Measurements from ENCODE around the gene SMIM22. TPM values are rescaled to one million over a fixed set of nuclear protein-coding genes. Genes with fewer than 3 reads are reported as not detected.
A peak's percentile ranks its signal among the peaks of the same experiment; 100 is the strongest.

Gene SMIM22
- total RNA-seq, 2 donors from 2014 or later = not detected

DNA sequence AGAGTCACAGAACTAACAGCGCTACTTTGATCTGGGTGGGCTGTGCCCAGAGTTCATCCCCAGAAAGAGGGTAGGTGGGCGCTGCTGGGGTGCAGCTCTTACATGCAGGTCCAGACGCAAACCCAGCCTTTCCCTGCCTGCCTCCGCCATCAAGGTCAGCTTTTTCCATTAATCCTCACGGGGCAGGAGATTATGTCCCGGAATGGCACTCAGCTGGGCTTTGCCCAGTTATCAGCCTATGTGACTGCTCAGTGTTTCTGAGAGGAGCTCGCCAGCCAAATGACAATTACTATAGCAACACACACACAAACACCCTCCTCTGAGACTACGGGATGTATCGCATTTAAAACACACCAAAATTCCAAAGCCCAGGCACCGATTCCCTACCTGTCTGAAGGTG lies 31.8 kb downstream of the SMIM22 start:
- Mint-ChIP-seq H3K36me3 (no peaks in the 10 kb centered on the region), H3K27ac (no peak overlapping the region), H3K9me3 (no peaks in the 10 kb centered on the region)
- ATAC-seq = no peak
- no peak for DNase-seq (ENCODE audit: low spot score in 2 of 2)

DNA sequence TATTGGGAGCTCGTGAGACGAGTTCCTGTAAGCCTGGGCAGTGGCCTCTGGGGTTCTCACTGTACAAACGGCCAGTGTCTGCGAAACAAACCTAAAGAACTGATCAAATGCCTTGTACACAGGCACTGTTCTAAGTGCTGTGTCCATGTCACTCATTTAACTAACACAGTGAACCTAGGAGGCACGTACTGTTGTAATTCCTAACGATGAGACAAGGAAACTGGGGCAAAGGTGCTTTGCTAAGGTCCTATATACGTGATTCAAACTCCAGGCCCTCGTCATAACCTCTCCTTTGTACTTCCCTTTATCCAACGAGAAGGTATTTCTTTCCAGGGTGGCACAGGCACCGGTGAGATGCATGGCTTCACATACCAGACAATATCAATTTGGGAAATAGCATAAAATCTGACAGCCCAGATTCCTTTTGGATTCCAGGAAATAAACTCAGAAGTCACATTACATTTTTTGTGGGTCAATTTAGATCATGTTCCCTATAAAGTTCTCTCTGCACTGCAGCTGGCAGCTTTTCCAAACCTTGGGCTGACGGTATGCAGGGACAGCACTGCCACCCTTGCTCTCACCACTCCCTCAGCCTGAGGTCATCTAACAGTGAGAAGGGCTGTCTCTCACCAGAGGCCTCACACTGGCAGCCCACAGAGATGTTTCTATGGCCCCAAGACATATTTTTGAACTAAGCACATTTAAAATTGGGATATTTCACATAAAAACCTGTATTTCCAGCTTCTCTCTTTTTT lies 33.6 kb downstream of the SMIM22 start:
- ATAC-seq = no peak
- no peaks in the 10 kb centered on the region for H3K36me3 Mint-ChIP-seq
- no peaks in the 10 kb centered on the region for H3K9me3 Mint-ChIP-seq
- H3K27ac Mint-ChIP-seq = no peak overlapping the region
- no peak for DNase-seq (ENCODE audit: low spot score in 2 of 2)

DNA sequence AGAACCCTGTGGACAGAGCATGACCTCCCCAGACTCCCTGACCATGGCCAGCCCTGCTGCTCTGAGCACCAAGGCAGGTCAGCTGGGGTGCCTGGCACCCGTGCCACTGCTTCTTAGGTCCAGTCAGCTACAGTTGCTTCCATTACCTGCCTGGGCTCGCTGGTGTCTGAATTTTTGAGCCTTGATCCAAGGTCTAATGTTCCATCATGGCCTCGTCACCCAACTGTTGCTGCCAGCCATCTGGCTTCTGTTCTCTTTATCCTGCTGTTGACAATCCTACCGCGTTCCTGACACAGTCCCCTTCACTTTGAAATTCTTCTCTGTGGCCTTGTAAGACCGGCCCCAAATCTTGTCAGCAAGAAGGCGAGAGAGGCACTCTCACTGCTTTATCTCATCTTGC lies 35.2 kb downstream of the SMIM22 start:
- H3K9me3 Mint-ChIP-seq = no peaks in the 10 kb centered on the region
- ATAC-seq (no peak), DNase-seq (ENCODE audit: low spot score in 2 of 2) (no peak)
- H3K36me3 Mint-ChIP-seq = no peaks in the 10 kb centered on the region
- no peak overlapping the region for H3K27ac Mint-ChIP-seq

DNA sequence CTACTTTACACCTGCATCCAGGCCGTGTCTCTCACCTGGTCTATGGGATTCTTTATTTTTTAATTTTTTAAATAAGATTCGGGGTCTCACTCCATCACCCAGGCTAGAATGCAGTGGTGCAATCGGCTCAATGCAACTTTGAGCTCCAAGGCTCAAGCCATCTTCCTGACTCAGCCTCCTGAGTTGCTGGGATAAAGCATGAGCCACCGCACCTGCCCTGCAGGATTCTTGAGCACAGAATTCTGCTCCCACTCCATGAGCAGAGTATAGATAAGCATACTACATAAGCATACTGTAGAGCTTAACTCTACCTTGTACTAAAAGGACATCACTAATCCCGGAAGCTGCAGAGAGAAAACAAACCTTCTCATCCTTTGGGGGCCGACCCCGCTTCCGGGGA lies 36.4 kb downstream of the SMIM22 start:
- Mint-ChIP-seq H3K36me3 (no peaks in the 10 kb centered on the region), H3K27ac (peak overlapping the region in 1 of 2 donors; percentile 55), H3K9me3 (no peaks in the 10 kb centered on the region)
- DNase-seq (ENCODE audit: low spot score in 2 of 2) (no peak), ATAC-seq (no peak)

DNA sequence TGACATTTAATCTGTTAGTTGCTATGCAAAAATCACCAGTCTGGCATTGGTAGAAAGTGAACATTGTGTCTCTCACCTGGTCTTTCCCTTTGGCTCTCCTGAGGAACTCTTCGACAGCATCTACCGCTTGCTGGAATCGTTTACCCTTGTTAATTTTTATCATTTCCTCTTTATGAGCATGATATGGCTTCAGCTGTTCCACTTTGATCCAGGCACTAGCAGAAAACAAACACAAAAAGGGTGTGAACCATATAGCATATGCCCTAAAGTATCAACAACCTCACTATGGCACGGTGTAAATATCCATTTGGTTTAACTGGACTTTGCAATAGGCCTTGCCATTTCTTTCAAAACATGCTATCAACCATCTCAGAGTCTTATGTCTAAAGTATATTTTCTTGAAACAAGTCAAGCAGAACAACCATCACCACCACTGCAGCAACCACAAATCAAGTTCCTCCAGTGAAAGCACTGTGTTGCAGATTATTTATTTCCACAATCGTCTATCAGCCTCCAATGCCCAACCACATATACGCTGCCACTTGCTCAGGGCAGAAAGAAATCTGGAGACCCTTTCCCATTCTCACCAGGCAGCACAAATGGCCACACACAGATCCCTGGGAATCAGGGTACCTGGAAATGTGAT lies 37.7 kb downstream of the SMIM22 start:
- no peak for ATAC-seq
- DNase-seq (ENCODE audit: low spot score in 2 of 2) = no peak
- Mint-ChIP-seq H3K9me3 (no peaks in the 10 kb centered on the region), H3K27ac (peak overlapping the region in 1 of 2 donors; percentile 94), H3K36me3 (no peaks in the 10 kb centered on the region)

- DNase-seq (ENCODE audit: low spot score in 2 of 2) = no peak
- no peak for ATAC-seq
- Mint-ChIP-seq H3K9me3 (no peaks in the 10 kb centered on the region), H3K36me3 (no peaks in the 10 kb centered on the region), H3K27ac (no peak overlapping the region)
These were observed 38.4 kb downstream of the SMIM22 start for GRCh38 chr16:4833584-4833983.

DNA sequence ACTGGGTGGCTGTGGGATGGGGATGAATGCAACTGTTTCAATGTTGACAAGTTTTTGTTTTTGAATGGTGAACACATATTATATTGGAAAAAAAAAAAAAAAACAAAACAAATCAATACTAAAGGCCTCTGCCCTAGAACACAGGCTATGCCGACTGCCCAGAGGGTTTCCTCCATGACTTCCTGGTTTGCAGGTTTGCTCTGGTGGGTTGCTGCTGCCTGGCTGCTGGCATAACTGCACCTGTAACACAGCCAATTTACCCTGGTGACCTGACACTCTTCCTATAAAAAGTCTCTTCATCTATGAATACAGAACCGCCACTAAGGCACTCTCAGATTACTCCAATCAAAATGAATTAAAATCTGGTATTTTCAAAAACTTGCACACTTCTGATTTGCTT lies 41.6 kb downstream of the SMIM22 start:
- DNase-seq (ENCODE audit: low spot score in 2 of 2) (no peak), ATAC-seq (no peak)
- Mint-ChIP-seq H3K9me3 (no peaks in the 10 kb centered on the region), H3K36me3 (peaks cover 0 to 6% of the 10 kb centered on the region in 2 donors), H3K27ac (peak overlapping the region in 1 of 2 donors; percentile 75)

GRCh38 chr16:4837733-4838501 lies 42.7 kb downstream of the SMIM22 start:
- no peaks in the 10 kb centered on the region for H3K9me3 Mint-ChIP-seq
- no peak for ATAC-seq
- no peak for DNase-seq (ENCODE audit: low spot score in 2 of 2)
- H3K36me3 Mint-ChIP-seq = peaks cover 0 to 6% of the 10 kb centered on the region in 2 donors
- H3K27ac Mint-ChIP-seq = peak overlapping the region in 1 of 2 donors; percentile 75

- no peak for ATAC-seq
- H3K36me3 Mint-ChIP-seq = peaks cover 0 to 12% of the 10 kb centered on the region in 2 donors
- no peaks in the 10 kb centered on the region for H3K9me3 Mint-ChIP-seq
- no peak overlapping the region for H3K27ac Mint-ChIP-seq
- DNase-seq (ENCODE audit: low spot score in 2 of 2) = no peak
These were observed 44.8 kb downstream of the SMIM22 start for GRCh38 chr16:4839942-4840341.

DNA sequence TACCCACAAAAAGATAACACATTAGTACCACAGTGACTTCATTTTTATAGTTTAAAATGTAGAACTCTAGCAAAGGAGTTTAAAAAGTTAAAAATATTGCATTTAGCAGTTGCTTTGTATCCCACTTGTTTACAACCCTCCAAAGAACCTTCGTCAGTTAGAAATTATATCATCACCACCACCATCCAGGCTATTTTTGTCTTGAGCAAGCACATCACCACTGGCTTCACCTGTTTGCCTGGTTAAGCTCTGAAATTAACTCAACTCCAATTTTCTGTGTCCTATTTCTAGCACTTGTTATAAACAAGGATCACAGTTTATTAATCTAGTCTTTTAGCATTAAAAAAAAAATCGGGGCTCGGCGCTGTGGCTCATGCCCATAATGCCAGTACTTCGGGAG lies 45.8 kb downstream of the SMIM22 start:
- peak overlapping the region in 1 of 2 donors; percentile 7 for H3K27ac Mint-ChIP-seq
- H3K36me3 Mint-ChIP-seq = peaks cover 5 to 12% of the 10 kb centered on the region in 2 donors

More for the DNA sequence above, 45.8 kb downstream of the SMIM22 start:
- DNase-seq (ENCODE audit: low spot score in 2 of 2) (no peak), ATAC-seq (no peak)
- no peaks in the 10 kb centered on the region for H3K9me3 Mint-ChIP-seq

Other genes starting within 250 kb of the SMIM22 start
- under 1 TPM; 0.05 to 0.19 TPM for gene C16orf96, start 239.0 kb upstream of the SMIM22 start, total RNA-seq
- 10 to 100 TPM; 12.5 to 33.4 TPM for gene UBALD1, start 180.5 kb upstream of the SMIM22 start, total RNA-seq
- 10 to 100 TPM; 46.9 to 76.4 TPM for gene MGRN1, start 170.5 kb upstream of the SMIM22 start, total RNA-seq
- 10 to 100 TPM; 20.7 to 42.8 TPM for gene NUDT16L1, start 101.8 kb upstream of the SMIM22 start, total RNA-seq
- gene ANKS3, start 61.1 kb upstream of the SMIM22 start, total RNA-seq = 10 to 100 TPM; 19.4 to 21.5 TPM
- gene DNAAF8, start 60.8 kb upstream of the SMIM22 start, total RNA-seq = under 1 TPM in 1 of 2 donors, not detected in 1; 0.09 TPM
- 10 to 100 TPM; 10.2 to 12.2 TPM for gene ZNF500, start 28.2 kb upstream of the SMIM22 start, total RNA-seq
- not detected for gene SEPTIN12, start 7.0 kb upstream of the SMIM22 start, total RNA-seq
- gene ROGDI, start 7.3 kb downstream of the SMIM22 start, total RNA-seq = 10 to 100 TPM in 1 of 2 donors, 1 to 10 TPM in 1; 4.6 to 18.6 TPM
- 10 to 100 TPM; 70.3 to 80.9 TPM for gene GLYR1, start 51.9 kb downstream of the SMIM22 start, total RNA-seq
- gene UBN1, start 52.1 kb downstream of the SMIM22 start, total RNA-seq = 10 to 100 TPM; 23.7 to 42.0 TPM
- not detected for gene PPL, start 141.8 kb downstream of the SMIM22 start, total RNA-seq
- 1 to 10 TPM in 1 of 2 donors, not detected in 1; 1.1 TPM for gene SEC14L5, start 163.0 kb downstream of the SMIM22 start, total RNA-seq
- 10 to 100 TPM in 1 of 2 donors, 1 to 10 TPM in 1; 7.1 to 11.2 TPM for gene NAGPA, start 238.6 kb downstream of the SMIM22 start, total RNA-seq

Measured in activated naive CD4-positive, alpha-beta T cell treated with anti-CD3 and anti-CD28 coated beads, Interleukin-2, amount 50 U/mL, for 72 hours (primary cell).